ENCODE results near the gene DEFB125. TPM values are rescaled to one million over a fixed set of nuclear protein-coding genes. Genes with fewer than 3 reads are reported as not detected.

DEFB125 gene
- total and polyA plus RNA-seq, 8 donors = not detected

DNA sequence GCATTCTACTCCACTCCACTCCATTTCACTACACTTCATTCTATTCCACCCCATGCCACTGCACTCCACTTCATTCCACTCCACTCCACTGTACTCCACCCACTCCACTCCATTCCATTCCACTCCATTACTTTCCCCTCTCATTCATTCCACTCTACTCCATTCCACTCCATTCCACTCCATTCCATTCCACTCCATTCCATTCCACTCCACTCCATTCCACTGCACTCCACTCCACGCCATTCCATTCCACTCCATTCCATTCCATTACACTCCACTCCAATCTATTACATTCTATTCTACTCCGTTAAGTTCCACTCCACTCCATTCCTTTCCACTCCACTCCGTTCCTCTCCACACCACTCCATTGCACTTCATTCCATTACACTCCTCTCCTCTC, 25.0 kb upstream of the DEFB125 start:
- H3K9me3 ChIP-seq = peaks cover 0 to 30% (median 0%) of the 10 kb centered on the region in 4 donors
- 68 to 83% (median 72%) methylated on average over 3 of the region's 3 CpGs for WGBS, 5 donors
- H3K4me1 ChIP-seq = no peaks in the 10 kb centered on the region
- no peak overlapping the region for H3K4me3 ChIP-seq
- no peak for TF ChIP-seq EP300 (IDR thresholded peaks at IDR 0.05)
- TF ChIP-seq, protein P1, sequence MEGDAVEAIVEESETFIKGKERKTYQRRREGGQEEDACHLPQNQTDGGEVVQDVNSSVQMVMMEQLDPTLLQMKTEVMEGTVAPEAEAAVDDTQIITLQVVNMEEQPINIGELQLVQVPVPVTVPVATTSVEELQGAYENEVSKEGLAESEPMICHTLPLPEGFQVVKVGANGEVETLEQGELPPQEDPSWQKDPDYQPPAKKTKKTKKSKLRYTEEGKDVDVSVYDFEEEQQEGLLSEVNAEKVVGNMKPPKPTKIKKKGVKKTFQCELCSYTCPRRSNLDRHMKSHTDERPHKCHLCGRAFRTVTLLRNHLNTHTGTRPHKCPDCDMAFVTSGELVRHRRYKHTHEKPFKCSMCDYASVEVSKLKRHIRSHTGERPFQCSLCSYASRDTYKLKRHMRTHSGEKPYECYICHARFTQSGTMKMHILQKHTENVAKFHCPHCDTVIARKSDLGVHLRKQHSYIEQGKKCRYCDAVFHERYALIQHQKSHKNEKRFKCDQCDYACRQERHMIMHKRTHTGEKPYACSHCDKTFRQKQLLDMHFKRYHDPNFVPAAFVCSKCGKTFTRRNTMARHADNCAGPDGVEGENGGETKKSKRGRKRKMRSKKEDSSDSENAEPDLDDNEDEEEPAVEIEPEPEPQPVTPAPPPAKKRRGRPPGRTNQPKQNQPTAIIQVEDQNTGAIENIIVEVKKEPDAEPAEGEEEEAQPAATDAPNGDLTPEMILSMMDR (IDR thresholded peaks at IDR 0.05) = no peak
- TF ChIP-seq POLR2A (IDR thresholded peaks at IDR 0.05) = no peak
- TF ChIP-seq POLR2AphosphoS5 (IDR thresholded peaks at IDR 0.05) = no peak
- intact Hi-C loops (cut with DNase I; ENCODE audit: low total_unique reads) = no loop called here
- H3K27me3 ChIP-seq = peaks cover 0 to 44% (median 0%) of the 10 kb centered on the region in 3 donors
- H3K27ac ChIP-seq = no peak overlapping the region
- H3K36me3 ChIP-seq = no peaks in the 10 kb centered on the region
- DNase-seq = no peak

DNA sequence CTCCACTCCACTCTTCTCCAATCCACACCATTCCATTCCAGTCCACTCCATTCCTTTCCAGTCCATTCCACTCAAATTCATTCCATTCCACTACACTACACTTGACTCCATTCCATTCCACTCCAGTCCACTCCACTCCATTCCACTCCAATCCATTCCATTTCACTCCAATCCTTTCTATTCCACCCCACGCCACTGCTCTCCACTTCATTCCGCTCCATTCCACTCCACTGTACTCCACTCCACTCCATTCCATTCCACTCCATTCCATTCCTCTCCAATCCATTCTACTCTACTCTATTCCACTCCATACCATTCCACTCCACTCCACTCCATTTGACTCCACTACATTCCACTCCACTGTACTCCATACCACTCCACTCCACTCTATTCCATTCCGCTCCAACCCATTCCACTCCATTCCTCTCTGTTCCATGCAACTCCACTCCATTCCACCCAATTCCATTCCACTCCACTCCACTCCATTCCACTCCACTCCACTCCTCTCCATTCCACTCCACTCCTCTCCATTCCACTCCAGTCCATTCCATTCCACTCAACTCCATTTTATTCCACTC, 23.4 kb upstream of the DEFB125 start:
- WGBS, 5 donors = 88 to 92% (median 92%) methylated on average over 3 of the region's 3 CpGs
- no peak overlapping the region for H3K4me3 ChIP-seq
- intact Hi-C loops (cut with DNase I; ENCODE audit: low total_unique reads) = no loop called here

DNA sequence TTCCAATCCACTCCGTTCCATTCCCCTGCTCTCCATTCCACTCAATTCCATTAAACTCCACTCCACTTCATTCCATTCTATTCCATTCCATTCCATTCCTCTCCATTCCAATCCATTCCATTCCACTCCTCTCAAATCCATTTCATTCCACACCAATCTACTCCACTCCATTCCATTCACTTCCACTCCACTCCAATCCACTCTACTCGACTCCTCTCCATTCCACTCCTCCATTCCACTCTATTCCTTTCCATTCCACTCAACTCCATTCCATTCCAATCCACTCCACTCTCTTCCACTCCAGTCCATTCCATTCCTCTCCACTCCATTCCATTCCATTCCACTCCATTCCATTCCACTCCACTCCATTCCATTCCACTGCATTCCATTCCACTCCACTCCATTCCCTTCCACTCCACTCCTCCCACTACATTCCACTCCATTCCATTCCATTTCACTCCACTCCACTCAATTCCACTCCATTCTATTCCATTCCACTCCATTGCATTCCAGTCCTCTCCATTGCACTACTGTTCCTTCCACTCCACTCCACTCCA, 22.6 kb upstream of the DEFB125 start:
- Histone ChIP-seq H3K36me3 (no peaks in the 10 kb centered on the region), H3K27ac (no peak overlapping the region), H3K4me1 (no peaks in the 10 kb centered on the region), H3K4me3 (no peak overlapping the region), H3K9me3 (peaks cover 0 to 30% (median 0%) of the 10 kb centered on the region in 4 donors), H3K27me3 (peaks cover 0 to 57% (median 7%) of the 10 kb centered on the region in 3 donors)
- TF ChIP-seq POLR2AphosphoS5 (IDR thresholded peaks at IDR 0.05) = no peak
- TF ChIP-seq, protein P1 (IDR thresholded peaks at IDR 0.05) = no peak
- TF ChIP-seq POLR2A (IDR thresholded peaks at IDR 0.05) = no peak
- TF ChIP-seq EP300 (IDR thresholded peaks at IDR 0.05) = no peak
- 71 to 81% (median 76%) methylated on average over 2 of the region's 2 CpGs for WGBS, 5 donors
- intact Hi-C loops (cut with DNase I; ENCODE audit: low total_unique reads) = no loop called here
- DNase-seq = no peak

More for the DNA sequence above, 23.4 kb upstream of the DEFB125 start:
- no peaks in the 10 kb centered on the region for H3K4me1 ChIP-seq
- peaks cover 0 to 30% (median 0%) of the 10 kb centered on the region in 4 donors for H3K9me3 ChIP-seq
- H3K27me3 ChIP-seq = peaks cover 0 to 54% (median 5%) of the 10 kb centered on the region in 3 donors
- DNase-seq = no peak
- H3K27ac ChIP-seq = no peak overlapping the region
- TF ChIP-seq, protein P1 (IDR thresholded peaks at IDR 0.05) = no peak
- TF ChIP-seq POLR2AphosphoS5 (IDR thresholded peaks at IDR 0.05) = no peak
- no peak for TF ChIP-seq EP300 (IDR thresholded peaks at IDR 0.05)
- TF ChIP-seq POLR2A (IDR thresholded peaks at IDR 0.05) = no peak
- H3K36me3 ChIP-seq = no peaks in the 10 kb centered on the region

DNA sequence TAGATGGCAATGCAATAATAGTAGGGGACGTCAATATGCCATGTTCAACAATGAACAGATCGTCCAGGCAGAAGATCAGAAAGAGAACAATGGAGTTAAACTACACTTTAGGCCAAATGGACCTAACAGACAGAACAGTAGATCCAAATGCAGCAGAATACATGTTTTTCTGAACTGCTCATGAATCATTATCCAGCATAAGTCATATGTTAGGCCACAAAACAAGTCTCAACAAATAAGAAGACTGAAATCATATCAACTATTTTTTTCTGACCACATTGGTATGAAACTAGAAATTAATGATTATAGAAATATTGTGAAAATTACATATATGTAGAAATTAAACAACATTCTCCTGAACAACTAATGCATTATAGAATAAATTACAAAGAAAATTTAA, 10.2 kb upstream of the DEFB125 start:
- intact Hi-C loops (cut with DNase I; ENCODE audit: low total_unique reads) = no loop called here
- peaks cover 0 to 22% (median 4%) of the 10 kb centered on the region in 3 donors for H3K27me3 ChIP-seq
- 41 to 51% (median 45%) methylated on average over 2 of the region's 2 CpGs for WGBS, 5 donors

More for the DNA sequence above, 10.2 kb upstream of the DEFB125 start:
- Histone ChIP-seq H3K4me1 (no peaks in the 10 kb centered on the region), H3K9me3 (peaks cover 0 to 19% (median 15%) of the 10 kb centered on the region in 4 donors), H3K36me3 (no peaks in the 10 kb centered on the region), H3K27ac (no peak overlapping the region), H3K4me3 (no peak overlapping the region)
- TF ChIP-seq POLR2AphosphoS5 (IDR thresholded peaks at IDR 0.05) (no peak), EP300 (IDR thresholded peaks at IDR 0.05) (no peak), POLR2A (IDR thresholded peaks at IDR 0.05) (no peak)
- TF ChIP-seq, protein P1 (IDR thresholded peaks at IDR 0.05) = no peak
- DNase-seq = no peak
